Stimulated activated CD4-positive, alpha-beta T cell treated with anti-CD3 and anti-CD28 coated beads, Interleukin-4, amount 100 ng/mL, for 24 hours (primary cell): ENCODE data around the gene GRK2.

ENCODE experiments used
- DNase-seq: peaks from one replicate; pipeline ENCODE4 v3.0.0-alpha.2; 2020

GRK2 gene

DNA sequence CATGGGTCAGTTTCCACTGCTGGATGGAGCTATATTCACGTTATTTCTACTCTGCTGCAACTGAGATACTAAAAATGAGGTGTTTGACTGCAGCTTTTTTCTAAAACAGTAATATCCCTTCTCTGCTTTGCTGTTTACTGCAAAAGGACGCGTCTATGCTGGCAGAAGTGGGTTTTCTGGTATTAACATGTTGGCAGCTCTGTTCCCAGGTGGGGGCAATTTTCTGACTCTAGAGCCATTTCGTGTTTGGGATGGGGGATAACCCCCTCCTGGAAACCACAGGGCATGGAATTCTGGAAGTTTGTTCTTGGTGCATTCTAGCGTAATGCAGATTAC is 4.9 kb downstream of the GRK2 start:
- no peak for DNase-seq

DNA sequence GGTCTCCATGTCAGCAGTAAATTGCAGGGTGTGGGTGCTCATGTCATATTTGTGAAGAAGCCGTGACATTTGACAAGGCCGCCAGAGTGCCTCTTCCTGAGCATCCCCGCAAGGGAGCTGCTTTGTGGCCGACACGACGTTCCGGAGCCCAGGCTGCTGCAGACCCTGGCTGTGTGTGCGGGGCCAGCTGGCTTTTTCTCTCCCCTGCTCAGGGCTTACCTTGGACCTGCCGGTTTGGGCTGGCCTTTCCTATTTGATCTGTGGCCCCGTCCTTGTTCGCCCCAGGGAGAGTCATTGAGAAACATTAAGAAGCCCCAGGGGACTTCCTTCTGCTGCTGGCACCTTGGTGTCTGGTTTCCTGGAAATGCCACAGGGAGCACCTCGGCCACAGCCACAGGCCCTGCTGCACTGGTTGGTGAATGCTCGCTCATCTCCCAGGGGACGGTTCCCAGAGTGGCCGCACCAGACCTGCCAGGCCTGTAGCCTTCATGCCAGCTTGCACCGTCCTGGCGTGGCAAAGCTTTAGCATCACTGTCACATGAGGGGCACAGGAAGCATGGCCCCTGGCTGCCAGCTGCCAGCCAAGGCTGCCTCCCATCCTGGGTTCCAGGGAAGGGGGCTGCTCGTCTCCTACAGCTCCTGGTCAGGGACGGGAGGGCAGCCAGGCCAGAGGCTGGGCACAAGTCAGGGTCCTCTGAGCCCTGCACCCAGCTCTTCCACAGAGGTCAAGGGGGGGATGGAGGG is 5.4 kb downstream of the GRK2 start:
- DNase-seq = peak; percentile 65

DNA sequence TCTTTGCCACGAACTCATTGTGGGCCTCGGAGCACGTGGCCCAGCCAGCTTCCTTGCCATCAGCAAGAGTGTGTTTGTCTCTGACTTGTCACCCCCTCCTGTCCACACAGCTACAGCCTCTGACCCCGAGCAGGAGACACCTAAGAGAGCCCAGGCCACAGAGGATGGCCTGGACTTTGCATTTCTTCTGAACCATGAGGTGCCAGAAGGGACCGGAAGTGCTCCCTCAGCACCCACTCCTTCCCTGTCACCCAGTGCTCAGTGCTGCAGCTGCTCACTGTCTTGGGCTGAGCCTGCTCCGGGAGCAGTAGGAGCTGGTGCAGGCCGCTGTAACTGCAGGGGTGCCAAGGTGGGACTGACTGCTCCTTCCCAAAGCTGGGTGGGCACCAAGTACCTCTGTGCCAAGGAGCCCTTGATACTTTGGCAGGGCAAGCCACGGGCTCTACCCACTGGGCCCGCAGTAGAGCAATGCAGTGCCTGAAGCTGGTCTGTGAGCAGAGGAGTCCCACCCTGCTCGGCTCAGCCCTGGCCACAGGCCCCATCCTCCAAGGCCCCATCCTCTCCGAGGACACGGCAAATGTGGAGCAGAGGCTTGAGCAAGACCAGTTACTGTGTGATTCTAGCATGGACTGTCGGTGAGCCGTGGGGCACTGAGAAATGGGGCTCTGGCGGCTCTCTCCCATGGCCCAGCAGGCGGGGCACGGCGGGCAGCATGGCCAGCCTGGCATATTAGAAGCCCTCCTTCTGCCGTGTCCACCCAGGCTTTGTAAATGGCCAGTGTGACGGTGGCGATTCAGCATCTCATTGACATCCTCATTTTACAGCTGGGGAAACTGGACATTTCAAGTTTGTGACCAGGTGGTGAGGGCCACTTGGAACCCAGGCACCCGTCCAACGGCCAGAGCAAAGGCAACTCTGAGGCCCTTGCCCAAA is 6.3 kb downstream of the GRK2 start:
- DNase-seq = peak; percentile 56

DNA sequence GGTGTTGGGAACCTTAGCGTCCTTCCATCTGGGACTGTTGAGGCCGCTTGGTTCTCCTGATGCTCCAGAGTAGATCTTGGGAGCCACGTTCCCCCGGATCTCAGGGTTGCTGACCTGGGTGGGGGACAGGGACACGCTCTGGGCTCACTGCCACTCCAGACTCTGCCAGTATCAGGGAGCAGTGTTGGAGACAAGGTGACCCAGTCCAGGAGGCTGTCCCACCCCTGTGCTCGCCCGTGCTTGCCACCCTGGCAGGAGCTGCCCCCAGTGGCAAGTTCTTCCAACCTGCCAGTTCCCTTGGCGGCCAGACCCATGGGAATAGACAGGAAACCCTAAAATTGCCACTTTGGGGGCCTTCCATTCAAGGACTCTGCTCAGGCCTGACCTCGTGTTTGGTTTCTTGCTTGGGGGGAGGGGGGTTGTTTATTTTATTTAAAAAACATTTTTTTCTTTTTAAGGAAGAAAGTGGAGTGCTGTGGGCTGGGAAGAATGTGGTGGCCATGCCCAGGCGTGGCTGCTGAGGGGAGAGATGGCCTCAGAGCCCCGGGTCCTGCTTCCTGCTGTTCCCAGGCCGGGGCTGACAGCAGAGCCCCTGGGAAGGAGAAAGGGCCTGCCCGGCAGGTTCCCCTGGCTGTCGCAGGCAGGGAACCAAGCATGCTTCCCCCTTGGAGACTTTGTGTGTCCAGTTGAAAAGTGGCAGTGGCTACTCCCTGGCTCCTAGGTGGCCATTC is 7.2 kb downstream of the GRK2 start:
- no peak for DNase-seq

DNA sequence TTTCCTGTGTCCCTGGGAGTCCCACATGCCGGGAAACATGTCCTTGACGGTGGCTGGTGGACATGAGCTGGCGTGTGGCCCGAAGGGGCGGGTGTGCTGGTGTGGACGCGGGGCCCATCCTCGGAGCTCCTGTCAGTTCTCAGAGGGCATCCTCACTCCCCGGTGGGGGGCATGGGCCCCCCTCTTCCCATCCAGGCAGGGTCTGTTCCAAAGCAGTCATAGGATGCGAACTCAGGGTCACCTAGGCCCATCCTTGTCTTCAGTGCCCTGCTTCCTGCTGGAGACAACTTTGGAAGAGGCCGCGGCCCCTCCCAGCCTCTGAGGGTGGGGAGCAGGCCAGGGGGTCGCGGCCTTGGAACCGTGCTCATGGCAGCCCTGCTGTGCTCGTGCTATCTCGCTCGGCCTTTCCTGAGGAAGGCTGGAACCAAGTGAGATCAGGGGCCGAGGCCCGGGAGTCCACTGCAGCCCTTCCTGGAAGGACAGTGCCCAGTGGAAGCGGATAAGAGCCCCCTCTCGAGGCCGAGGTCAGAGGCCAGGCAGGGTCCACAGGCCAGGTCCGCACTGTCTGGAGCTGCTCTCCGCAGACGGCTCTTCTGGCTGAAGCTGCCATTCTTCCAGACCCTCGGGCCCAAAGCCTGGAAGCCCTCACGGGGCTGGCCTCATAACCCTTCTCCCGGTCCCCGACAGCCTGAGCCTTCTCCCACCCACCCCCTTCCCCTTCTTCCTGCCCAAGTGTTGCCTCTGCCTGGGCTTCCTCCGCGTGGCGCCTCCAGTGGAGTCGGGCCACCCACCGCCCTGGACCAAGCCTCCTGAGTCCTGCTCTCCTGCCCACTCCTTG is 8.7 kb downstream of the GRK2 start:
- no peak for DNase-seq

DNA sequence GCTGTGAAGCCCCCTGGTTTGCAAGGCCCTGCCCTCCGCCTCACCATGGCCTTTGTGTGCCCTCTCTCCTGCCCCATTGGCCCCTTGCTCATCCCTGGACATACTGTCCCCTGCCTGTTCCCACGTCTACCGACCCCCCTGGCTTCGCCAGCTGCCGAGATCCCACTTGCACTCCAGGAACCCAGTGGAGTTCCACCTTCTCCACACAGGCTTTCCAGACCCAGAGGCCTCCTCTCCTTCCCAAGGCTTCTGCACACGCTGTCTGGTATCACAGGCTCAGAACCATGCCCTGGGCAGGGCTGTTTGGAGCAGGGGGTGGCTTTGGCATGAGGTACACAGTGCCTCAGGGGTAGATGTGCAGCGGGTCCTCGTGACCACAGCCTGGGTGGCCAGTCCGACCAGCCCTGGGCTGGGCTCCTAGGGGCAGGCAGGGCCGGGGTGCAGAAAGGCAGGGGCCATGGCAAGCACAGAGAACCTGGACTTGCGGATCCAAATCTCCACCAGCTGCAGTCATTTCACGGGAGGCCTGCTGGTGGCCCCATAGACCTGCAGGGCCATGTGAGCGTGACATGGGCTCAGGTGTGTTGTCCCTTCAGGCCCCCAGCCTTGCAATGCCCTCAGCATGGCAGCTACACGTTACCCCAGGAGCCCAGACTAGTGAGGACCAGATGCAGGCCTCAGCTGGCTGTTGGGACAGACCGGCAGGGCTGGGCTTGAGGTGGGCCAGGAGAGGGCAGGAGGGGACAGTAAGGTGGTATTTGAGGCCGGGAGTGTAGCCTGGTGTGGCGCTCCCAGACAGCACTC is 9.5 kb downstream of the GRK2 start:
- DNase-seq = no peak

DNA sequence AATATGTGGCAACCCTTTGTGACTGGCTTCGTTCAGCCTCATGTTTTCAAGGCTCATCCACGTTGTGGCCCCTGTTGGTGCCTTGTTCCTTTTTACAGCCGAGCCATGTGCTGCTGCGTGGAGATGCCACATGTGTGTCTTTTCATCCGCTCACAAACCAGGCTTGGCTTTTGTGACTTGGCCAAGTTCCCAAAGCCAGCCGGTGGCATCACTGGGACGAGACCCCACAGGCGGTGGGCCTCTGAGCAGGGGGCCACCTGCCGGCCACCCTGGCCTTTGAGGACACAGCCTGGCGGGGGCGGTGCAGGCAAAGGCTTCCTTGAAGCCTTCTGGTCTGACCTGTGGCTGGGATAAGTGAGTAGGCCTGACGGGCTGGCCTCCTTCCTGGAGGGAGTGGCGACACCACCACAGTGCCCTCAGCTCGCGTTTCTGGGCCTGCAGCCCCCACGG is 10.5 kb downstream of the GRK2 start:
- no peak for DNase-seq

DNA sequence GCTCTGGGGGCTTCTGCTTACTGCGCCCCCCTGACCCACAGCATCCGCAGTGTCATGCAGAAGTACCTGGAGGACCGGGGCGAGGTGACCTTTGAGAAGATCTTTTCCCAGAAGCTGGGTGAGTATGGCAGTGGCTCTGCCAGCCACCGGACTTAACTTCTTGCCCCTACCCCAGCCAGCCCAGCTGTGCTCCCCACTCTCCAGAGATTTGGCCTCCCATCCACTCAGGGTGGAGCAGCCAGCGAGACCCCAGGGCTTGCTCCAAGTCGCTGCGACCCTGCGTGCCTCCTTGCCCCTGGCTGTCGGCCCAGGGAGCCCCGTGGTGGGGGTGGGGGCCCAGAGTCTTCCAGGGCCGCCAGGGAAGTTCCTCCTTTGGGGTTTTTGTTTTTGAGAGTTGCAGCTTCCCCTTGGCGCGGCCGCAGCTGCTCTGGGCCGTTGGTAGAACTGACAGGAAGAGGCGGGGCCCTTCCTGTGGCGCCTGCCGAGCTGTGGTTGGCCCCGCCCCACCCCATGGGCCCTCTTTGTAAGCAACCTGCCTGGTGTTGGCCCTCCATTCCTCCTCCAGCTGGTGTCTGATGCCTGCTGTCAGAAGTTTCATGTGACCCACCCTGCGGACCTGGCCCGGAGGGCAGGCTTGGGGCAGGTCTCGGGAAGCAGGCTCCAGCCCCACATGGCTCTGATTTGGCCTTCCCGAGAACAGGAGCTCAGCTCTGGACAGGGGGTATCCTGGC is 11.1 kb downstream of the GRK2 start:
- DNase-seq = peak; percentile 88

DNA sequence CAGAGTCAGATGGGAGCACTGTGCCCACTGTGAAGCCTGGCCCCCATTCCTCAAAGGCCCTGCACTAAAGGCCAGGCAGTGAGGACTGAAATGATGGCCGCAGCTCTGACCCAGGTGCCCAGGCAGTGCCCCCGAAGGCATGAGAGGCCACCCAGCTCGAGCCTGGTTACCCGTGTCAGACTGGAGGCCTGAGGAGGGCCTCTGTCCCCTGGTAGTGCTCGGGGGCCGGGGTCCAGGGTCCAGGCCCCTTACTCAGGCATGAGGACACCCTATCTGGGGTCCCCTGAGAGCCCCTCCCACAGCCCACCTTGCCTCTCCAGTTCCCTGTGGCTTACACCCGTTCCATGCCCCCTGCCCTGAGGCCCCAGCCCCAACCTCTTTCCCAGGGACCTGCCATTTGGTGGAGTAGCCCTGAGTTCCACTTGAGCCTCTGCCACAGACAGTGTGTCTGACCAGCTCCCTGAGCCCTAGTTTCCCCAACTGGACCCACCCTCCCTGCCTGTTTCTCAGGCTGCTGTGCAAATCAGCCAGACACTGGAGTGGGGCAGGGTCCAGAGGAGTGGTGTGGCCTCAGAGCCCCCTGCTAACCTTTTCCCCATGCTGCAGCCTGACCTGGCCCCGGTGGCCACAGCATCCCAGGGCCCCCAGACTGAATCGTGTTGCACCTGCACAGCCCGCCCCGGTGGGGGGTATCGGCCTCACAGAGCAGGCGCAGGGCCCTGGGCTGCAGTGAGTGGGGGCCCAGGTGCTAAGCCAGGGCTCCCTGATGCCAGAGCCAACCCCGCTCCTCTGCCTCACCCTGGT is 12.1 kb downstream of the GRK2 start:
- DNase-seq = no peak

DNA sequence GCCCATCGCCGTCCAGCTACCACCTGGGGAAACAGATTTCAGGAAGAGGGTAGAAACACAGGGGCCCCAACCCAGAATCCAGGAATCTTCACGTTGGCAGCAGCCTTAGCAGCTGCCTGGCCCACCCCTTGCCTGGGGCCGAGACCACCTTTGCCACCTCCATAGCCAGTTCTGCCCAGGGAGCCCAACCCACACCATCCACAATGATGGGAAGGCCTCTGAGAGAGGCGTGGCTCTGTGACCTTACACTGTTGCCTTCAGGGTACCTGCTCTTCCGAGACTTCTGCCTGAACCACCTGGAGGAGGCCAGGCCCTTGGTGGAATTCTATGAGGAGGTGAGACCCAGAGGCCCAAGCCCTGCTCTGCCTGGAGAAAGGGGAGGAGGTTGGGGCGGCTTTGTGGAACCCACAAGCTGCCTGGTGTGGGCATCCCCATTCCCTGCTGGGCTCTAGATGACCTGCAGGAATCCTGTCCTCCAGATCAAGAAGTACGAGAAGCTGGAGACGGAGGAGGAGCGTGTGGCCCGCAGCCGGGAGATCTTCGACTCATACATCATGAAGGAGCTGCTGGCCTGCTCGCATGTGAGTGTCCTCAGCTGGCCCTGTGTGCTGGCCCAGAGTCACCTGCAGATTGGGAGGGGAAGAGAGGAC is 12.8 kb downstream of the GRK2 start:
- no peak for DNase-seq

DNA sequence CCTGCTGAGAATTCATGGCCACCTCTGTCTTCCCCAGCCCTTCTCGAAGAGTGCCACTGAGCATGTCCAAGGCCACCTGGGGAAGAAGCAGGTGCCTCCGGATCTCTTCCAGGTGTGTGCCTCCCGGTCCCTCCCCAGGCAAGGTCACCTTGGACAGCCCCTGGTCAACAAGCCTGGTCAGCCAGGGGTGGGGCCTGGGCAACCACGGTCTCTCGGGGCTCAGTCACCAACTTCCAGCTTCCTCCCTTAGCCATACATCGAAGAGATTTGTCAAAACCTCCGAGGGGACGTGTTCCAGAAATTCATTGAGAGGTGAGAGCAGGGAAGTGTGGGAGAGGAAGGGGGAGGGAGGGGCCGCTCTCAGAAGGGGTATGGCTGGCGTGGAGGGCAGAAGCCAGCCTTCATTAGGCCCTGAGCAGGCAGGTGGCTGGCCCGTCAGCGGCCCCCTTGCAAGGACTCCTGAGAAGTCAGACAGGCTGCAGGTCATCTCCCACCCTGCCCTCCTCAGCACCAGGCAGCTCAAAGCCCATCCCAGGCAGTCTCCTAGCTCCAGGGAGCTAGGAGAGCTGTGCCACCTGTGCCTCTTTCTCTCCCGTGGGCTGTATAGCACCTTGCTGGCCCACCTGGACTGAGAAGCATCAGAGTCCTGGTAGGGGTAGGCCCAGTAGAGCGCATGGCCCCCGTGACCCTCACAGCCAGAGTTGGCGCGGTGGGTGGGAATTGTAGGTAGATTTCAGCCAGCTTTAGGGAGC is 13.5 kb downstream of the GRK2 start:
- DNase-seq = no peak

DNA sequence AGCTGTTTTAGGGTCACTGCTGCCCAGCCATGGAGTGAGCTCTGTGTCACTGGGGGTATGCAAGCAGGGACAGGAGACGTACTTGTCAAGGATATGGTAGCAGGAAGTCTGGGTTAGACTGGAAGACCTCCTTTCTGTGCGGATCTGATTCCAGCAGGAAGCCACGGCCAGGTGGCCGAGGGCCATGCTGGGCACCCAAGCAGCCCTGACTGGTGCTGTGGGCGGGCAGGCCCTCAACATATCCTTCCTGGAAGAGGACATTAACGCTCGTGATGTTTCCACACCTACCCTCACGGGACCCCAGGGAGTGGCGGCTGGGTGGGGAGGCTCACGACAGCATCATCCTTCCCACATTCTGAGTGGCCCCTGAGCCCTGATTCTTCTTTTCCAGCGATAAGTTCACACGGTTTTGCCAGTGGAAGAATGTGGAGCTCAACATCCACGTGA is 14.1 kb downstream of the GRK2 start:
- no peak for DNase-seq

DNA sequence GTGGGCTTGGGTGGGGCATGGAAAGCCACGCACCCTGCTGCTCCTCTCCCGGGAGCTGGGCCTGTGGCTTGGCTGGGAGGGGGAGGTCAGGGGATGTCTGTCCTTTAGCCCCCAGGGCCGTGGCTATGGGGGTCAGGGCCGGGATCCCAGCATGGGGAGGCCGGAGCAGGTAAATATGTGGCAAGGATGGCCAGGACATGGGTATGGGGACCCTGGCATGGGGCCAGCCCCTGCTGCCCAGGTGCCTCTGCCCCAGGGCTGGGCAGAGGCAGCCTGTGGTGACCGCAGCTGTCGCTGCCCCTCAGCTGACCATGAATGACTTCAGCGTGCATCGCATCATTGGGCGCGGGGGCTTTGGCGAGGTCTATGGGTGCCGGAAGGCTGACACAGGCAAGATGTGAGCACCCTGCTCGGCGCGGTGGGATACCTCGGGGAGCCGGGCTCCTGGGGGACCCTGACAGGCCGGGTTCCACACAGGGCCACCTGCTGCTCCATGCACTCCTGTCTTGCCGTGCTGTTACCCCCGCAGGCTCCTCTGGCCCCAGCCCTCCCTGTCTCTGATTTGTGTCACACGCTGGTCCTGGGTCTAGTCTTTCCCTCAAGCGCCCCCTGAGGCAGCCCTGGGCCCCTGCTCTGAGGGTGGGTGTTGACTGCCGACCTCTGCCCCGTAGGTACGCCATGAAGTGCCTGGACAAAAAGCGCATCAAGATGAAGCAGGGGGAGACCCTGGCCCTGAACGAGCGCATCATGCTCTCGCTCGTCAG is 14.7 kb downstream of the GRK2 start:
- DNase-seq = no peak

DNA sequence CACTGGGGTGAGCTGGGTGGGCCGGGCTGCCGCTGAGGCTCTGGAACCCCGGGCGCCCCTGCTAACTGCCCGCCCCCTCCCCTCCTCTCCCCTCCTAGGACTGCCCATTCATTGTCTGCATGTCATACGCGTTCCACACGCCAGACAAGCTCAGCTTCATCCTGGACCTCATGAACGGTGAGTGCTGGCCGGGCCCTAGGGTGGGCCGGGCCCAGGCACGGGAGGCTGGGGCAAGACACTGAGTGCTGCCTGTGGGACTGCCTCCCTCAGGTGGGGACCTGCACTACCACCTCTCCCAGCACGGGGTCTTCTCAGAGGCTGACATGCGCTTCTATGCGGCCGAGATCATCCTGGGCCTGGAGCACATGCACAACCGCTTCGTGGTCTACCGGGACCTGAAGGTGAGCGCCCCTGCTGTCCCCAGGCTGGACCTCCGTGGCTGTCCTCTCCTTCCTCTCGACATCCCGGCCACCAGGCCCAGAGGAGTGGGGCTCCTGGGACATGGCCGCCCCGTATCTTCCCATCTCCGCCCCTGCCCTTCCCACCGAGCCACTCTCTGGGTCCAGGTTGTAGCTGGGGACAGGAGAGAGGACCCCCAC is 15.4 kb downstream of the GRK2 start:
- DNase-seq = no peak

DNA sequence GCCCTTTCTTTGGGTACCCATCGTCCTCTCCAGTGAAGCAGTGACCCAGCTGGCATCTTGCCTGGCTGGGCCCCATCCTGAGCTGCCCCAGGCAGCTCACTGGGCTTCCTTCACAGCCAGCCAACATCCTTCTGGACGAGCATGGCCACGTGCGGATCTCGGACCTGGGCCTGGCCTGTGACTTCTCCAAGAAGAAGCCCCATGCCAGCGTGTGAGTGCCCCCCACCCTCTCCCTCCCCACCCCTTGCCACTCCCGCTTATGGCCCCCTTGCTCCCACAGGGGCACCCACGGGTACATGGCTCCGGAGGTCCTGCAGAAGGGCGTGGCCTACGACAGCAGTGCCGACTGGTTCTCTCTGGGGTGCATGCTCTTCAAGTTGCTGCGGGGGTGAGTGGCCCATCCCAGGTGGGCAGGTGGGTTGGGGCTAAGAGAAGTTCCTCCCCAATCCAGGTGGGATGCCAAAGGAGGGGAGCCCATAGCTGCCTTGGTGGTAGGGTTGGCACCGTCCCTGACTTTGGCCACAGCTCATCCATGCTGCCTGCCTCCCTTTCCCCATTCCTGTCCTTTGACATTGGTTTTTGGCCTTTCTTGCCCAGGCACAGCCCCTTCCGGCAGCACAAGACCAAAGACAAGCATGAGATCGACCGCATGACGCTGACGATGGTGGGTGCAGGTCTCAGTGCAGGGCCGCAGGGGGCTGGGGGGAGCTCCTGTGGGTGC is 16.0 kb downstream of the GRK2 start:
- no peak for DNase-seq

DNA sequence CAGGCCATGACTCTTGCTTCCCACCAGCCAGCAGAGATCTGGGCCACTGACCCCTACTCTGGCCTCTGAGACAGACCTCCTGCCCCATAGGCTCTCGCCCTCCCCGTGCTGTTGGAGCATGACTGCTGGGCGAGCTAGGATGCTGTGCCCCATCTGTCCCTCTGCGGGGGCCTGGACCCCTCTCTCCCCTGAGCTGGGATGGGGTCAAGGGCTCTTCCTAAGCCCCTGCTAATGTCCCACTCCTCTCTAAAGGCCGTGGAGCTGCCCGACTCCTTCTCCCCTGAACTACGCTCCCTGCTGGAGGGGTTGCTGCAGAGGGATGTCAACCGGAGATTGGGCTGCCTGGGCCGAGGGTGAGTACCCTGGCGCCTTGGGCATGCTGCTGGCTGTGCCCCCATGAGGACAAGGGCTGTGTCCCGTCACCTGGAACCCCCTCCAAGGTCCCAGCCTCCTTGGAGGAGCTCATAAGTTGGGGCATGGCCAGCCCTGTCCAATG is 16.7 kb downstream of the GRK2 start:
- no peak for DNase-seq
